Measurements from ENCODE around the gene NREP. TPM values are rescaled to one million over a fixed set of nuclear protein-coding genes. Genes with fewer than 3 reads are reported as not detected.

The NREP gene
- total RNA-seq, result 21.6 TPM
- long read RNA-seq, transcript NREP-202 (5 exons, 2,581 nt), result major isoform, 26 of 42 reads
- long read RNA-seq, partial matches to known transcripts, result 1 of 42 reads
- long read RNA-seq, other reads (novel, unspliced or antisense), result 6 of 42 reads

DNA sequence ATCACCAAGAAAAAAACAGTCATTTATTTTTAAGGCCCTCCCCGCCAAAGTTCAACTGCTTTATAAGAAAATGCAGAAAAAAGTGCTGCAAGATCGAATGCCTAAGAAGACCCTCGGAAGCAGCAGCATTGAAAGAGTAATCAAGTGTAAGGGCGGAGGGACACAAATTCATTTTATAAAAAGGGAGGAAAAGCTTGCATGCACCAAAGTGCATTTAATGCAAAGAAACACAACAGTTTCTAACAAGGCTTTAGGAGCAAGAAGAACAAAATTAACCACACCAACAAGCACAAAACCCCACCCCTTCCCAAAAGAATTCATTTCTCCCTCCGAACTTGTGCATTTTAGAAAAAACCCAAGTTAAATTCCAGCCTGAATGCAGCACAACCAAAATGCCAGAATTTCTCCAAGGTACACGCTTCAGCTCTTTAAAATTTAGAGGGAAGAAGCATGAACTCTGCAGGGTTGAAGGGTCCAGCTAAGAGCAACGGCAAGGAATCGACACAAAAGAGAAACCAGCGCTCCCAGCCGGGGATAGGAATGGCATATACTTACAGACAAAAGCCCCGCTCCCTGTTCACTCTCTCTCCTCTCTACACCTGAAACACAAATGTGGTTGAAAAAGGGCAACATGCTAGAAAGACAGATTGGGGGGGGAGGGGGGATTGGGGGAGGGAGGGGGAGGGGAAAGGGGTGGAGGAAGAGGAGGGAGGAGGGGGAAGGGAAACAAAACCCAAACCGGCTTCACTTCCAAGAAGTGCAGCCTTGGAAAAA is at the start of gene NREP:
Gene NREP, minus strand, starts transcription at position 614 of the 774 bp plus-strand sequence. CDS start 1,422 bp downstream, outside the sequence.
- intact Hi-C loops (cut with DNase I), result no loop called here
- peak; percentile 58 for DNase-seq
- ATAC-seq (ENCODE audit: poor library complexity), result peak; percentile 23

DNA sequence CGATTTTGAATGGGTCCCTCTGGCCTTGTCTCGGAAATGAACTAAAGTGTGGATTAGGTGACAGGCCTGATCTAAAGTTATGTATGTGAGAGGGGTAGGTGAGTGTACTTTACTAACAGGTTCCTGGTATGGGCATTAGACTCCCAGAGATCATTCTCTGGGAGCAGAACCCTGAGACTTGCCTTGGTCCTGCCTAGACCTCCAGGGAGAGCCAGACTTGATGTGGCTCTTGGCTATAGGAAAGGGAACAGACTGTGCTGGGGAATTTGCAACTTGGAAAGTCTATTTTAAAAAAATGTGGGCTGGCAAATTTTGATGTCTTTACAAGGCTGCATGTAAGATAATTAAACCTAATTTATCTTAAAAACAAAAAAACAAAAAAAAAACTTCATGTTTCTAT is 49.8 kb upstream of the NREP start:
- no peak for ATAC-seq (ENCODE audit: poor library complexity)

GRCh38 chr5:111806156-111806555 is 49.2 kb upstream of the NREP start:
- DNase-seq (no peak), ATAC-seq (ENCODE audit: poor library complexity) (no peak)
- intact Hi-C loops (cut with DNase I), result no loop called here

More for the DNA sequence above, 49.8 kb upstream of the NREP start:
- DNase-seq, result no peak
- intact Hi-C loops (cut with DNase I), result no loop called here

GRCh38 chr5:111805071-111805470 is 48.1 kb upstream of the NREP start:
- DNase-seq, result no peak
- intact Hi-C loops (cut with DNase I), result no loop called here
- ATAC-seq (ENCODE audit: poor library complexity), result no peak

GRCh38 chr5:111800351-111800750 is 43.4 kb upstream of the NREP start:
- no peak for DNase-seq
- intact Hi-C loops (cut with DNase I), result no loop called here

DNA sequence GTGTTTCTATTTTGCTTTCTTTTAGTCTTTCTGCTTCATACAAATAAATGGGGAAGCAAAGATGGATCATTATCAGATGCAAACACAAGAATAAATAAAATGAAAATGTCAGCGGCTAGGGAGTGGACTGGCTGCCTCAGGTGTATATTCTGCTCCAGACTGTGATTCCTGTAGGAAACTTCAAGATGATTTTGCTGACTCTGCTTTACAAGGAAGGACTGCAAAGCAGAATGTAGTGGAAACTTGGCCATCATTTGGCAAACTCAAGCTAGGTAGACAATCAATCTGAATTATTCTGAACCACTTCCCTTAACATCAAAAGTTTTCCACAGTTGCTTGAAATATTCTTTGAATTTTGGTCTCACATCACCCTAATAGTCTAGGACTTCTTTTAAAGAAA is 38.1 kb upstream of the NREP start:
- intact Hi-C loops (cut with DNase I), result no loop called here
- DNase-seq (no peak), ATAC-seq (ENCODE audit: poor library complexity) (no peak)

More at GRCh38 chr5:111800351-111800750, 43.4 kb upstream of the NREP start:
- ATAC-seq (ENCODE audit: poor library complexity), result no peak

- intact Hi-C loops (cut with DNase I), result no loop called here
- ATAC-seq (ENCODE audit: poor library complexity) (no peak), DNase-seq (no peak)
Observed at GRCh38 chr5:111792471-111793058, 35.6 kb upstream of the NREP start.

DNA sequence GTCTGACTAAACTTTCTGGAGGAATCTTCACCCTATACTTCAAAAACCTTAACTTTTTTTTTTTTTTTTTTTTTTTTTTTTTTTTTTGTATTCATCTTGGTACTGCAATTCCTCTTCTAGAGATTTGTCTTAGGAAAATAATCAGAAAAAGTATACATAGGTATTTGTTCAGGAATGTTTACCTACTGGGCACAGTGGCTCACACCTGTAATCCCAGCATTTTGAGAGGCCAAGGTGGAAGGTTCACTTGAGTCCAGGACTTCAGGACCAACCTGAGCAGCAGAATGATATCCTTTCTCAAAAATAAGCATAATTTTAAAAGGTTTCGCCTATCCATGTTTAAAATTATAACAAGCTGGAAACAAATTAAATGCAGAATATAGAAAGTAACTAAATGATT is 33.3 kb upstream of the NREP start:
- intact Hi-C loops (cut with DNase I), result no loop called here
- ATAC-seq (ENCODE audit: poor library complexity), result no peak
- DNase-seq, result no peak

GRCh38 chr5:111787006-111787405 is 30.0 kb upstream of the NREP start:
- ATAC-seq (ENCODE audit: poor library complexity) (no peak), DNase-seq (no peak)
- intact Hi-C loops (cut with DNase I), result no loop called here

DNA sequence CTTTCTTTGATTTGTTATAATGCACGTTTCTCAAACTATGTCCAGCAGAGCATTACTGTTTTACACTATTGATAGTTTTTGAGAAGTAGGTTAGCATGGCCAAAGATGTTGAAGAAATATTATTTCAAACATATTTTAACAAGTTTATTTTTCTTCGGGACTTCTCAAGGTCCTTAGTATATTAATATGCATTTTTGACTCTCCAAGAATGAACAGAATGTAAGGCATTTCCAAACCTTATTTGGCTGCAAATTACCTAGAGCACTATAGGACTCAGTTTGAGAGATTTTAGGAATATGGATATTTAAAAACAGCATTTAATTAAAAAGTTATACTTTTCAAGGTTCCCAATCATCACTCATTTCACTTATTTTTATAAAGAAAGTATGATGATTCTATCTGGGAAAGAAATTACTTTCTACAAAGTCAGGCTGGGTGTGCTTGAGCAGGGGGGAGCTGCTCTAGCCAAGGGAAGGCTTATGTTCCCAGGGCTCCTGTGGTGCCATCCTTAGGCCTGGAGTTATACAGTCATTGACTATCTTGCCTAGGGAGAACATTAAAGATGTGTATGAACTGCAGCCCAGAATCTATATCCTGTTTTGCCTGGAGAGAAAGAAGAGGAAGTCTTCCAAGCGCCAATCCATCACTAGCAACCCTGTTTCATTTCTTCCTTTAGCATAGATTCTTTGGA is 27.6 kb upstream of the NREP start:
- no peak for ATAC-seq (ENCODE audit: poor library complexity)
- no peak for DNase-seq
- intact Hi-C loops (cut with DNase I), result no loop called here

GRCh38 chr5:111783537-111783936 is 26.5 kb upstream of the NREP start:
- ATAC-seq (ENCODE audit: poor library complexity), result no peak
- intact Hi-C loops (cut with DNase I), result no loop called here
- DNase-seq, result no peak

- ATAC-seq (ENCODE audit: poor library complexity) (no peak), DNase-seq (no peak)
- intact Hi-C loops (cut with DNase I), result no loop called here
Observed at GRCh38 chr5:111782216-111782615, 25.2 kb upstream of the NREP start.

- peak; percentile 25 for ATAC-seq (ENCODE audit: poor library complexity)
- intact Hi-C loops (cut with DNase I), result no loop called here
- peak; percentile 70 for DNase-seq
Observed at GRCh38 chr5:111781200-111781599, 24.2 kb upstream of the NREP start.

GRCh38 chr5:111779922-111780292 is 22.9 kb upstream of the NREP start:
- intact Hi-C loops (cut with DNase I), result no loop called here
- DNase-seq (no peak), ATAC-seq (ENCODE audit: poor library complexity) (no peak)

DNA sequence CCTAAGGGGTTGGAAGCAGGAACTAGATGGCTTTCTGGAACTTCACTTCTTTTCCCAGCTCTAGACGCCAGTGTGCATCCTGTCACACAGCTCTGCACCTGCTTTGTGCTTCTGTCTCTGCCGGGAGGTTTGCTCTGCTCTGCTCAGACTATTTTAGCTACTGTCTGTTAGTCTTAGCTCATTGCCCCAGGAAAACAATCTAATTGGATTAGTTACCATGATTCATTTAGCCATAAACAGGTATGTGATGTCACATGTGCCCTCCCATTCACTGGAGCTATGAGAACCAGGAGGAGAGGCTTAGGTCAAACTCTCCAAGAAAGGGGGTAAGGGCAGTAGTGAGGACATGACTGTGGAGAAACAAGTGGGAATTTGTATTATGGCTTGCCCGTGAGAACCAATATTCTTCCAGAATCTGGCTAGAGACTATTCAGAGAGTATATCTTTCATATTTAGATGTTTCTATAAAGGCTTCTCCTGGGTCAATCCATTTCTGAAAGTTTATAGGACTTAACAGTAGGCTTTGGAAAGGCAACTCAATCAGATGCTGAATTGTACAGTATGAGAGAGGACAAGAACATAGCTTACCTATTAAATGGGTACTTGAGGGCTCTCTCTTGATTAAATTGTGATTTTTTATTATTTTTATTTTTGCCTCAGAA is 22.4 kb upstream of the NREP start:
- DNase-seq, result no peak
- intact Hi-C loops (cut with DNase I), result no loop called here
- ATAC-seq (ENCODE audit: poor library complexity), result no peak

GRCh38 chr5:111776913-111777781 is 20.2 kb upstream of the NREP start:
- DNase-seq (no peak), ATAC-seq (ENCODE audit: poor library complexity) (no peak)
- intact Hi-C loops (cut with DNase I), result no loop called here

- ATAC-seq (ENCODE audit: poor library complexity) (no peak), DNase-seq (no peak)
- intact Hi-C loops (cut with DNase I), result no loop called here
Observed at GRCh38 chr5:111775224-111775623, 18.2 kb upstream of the NREP start.

DNA sequence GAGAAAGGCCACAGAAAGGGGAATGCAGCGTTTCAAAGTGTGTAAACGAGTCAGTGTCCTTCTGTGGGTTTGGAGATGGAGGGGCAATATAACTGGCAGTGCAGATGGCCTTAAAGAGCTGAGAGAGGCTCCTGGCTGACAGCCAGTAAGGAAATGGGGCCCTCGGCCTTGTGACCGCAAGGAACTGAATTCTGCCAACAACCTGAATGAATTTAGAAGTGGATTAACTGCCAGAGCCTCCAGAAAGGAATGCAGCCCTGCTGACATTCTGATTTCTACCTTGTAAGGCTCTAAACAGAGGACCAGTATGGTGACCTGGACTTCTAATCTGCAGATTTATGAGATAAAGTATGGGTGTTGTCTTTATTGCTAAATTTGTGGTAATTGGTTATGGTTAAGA is 17.5 kb upstream of the NREP start:
- DNase-seq (peak; percentile 48), ATAC-seq (ENCODE audit: poor library complexity) (peak; percentile 43)
- intact Hi-C loops (cut with DNase I), result no loop called here

Measured in Right ventricle myocardium superior (tissue), 1 donor.